Measurements from ENCODE around the gene HSD17B13.
"Not testable (repeated sequence)": the region's sequence is repeated elsewhere in the genome, so short reads cannot be mapped to it uniquely, and the experiment has no call there.

Gene HSD17B13, protein sequence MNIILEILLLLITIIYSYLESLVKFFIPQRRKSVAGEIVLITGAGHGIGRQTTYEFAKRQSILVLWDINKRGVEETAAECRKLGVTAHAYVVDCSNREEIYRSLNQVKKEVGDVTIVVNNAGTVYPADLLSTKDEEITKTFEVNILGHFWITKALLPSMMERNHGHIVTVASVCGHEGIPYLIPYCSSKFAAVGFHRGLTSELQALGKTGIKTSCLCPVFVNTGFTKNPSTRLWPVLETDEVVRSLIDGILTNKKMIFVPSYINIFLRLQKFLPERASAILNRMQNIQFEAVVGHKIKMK

DNA sequence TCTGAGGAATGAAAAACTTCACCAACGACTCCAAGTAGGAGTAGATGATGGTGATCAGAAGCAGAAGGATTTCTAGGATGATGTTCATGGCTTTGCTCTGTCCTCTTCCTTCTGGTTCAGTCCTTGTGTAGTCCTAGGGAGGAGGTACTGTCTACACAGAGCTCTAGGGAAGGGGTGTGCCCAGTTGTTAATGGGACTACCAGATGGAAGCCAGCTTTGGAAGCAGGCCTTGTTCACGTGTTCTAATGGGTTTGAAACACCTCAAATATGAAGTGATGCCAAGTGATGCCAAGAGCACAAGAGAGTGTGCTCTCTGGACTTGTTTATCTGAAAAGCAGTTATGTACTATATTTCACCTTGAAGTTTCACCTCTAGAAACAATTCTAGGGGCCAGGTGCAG, at the start of gene HSD17B13:
Gene HSD17B13, minus strand, starts transcription at position 129 of the 400 bp plus-strand sequence. Its CDS starts 41 bp downstream, at position 88.
- DNase-seq (ENCODE audit: low read depth, low spot score), result no peak

DNA sequence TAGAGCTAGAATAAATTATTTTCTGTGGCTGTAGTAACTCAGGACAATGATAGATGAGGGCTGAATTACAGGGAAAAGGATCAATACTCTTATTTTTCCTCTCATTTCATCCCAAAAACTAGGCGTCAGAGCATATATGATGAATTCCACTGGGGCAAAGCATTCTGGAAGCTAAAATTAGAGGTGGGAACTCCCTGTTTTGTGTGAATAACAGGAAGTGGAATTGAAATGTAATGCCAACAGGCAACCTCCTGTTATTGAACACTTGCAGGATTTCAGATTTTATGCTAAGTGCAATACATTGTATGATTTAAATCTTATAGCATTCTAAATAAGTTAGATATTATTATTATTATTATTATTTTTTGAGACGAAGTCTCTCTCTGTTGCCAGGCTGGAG, 47.4 kb upstream of the HSD17B13 start:
- no peak for DNase-seq (ENCODE audit: low read depth, low spot score)

GRCh38 chr4:87366521-87367162, 44.0 kb upstream of the HSD17B13 start:
- no peak for DNase-seq (ENCODE audit: low read depth, low spot score)

- DNase-seq (ENCODE audit: low read depth, low spot score), result no peak
These were observed 42.7 kb upstream of the HSD17B13 start for GRCh38 chr4:87365348-87365747.

DNA sequence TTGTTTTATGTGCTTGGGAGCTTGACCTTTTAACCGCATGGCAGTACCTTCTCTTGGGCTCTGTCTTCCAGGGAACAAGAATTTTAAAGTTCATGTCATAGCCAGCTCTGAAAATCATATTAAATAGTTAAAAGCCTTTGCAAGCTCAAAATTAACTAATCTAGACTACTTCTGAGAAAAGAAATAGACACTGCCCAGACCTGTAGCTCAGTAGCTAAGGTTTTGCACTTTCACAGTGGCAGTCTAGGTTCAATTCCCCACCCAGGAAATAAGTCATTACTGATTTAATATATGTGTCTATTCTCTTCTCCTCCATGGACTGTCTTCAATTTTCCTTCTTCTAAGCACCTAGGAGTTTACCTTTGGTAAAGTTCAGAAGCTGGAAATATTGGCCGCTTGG, 40.9 kb upstream of the HSD17B13 start:
- no peak for DNase-seq (ENCODE audit: low read depth, low spot score)

DNA sequence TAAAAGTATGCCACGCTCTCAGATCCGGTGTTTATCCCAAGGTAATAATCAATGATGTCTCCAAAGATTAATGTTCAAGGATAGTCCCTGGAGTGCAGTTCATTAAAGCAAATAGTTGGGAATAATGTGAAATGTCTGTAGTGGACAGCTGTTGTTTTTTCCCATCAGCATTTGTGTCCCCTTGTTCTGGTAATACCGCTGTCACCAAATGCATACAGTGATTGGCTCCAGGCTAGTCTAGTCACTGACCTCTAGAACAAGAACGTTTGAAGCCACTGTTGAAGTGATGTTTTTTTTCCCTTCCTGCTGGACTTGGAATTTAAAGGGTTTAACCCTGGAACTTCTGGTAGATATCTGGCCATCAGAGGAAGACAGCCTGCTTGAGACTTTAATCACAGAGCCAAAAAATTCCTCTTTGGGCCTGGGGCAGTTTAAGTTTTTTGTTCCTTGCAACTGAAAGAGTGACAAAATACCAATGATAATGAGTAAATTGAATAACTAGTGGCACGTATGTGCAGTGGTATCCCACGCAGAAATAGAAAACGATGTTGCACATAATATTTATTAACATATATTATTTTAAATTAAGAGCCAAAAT, 37.8 kb upstream of the HSD17B13 start:
- no peak for DNase-seq (ENCODE audit: low read depth, low spot score)

DNA sequence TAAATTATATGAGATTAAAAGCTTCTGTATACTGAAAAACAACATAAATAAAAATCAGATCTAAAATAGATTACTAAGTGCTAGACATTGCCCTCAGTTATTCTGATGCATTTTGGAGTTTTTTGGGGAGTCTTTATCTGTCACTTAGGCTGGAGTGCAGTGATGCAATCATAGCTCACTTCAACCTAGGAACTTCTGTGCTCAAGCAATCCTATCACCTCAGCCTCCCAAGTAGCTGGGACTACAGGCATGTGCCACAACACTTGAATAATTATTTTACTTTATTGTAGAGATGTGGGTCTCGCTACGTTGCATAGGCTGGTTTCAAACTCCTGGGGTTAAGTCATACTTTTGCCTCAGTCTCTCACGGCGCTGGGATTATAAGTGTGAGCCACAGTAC, 36.6 kb upstream of the HSD17B13 start:
- DNase-seq (ENCODE audit: low read depth, low spot score), result no peak

GRCh38 chr4:87356832-87357526, 34.3 kb upstream of the HSD17B13 start:
- DNase-seq (ENCODE audit: low read depth, low spot score), result no peak

GRCh38 chr4:87354168-87355102, 31.8 kb upstream of the HSD17B13 start:
- no peak for DNase-seq (ENCODE audit: low read depth, low spot score)

- DNase-seq (ENCODE audit: low read depth, low spot score), result no peak
These were observed 30.9 kb upstream of the HSD17B13 start for GRCh38 chr4:87353592-87353991.

DNA sequence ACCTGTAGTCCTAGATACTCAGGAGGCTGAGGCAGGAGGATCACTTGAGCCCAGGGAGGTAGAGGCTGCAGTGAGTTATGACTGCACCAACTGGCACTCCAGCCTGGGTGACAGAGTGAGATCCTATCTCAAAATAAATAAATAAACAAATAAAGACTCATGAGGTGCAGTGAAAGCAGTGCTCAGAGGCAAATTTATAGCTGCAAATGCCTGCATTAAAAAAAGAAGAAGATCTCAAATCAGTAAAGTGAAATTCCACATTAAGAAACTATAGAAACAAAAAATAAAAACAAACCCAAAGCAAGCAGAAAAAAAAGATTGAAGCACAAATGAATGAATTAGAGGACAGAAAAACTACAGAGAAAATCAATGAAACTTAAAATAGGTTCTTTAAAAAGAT, 22.5 kb upstream of the HSD17B13 start:
- no peak for DNase-seq (ENCODE audit: low read depth, low spot score)

DNA sequence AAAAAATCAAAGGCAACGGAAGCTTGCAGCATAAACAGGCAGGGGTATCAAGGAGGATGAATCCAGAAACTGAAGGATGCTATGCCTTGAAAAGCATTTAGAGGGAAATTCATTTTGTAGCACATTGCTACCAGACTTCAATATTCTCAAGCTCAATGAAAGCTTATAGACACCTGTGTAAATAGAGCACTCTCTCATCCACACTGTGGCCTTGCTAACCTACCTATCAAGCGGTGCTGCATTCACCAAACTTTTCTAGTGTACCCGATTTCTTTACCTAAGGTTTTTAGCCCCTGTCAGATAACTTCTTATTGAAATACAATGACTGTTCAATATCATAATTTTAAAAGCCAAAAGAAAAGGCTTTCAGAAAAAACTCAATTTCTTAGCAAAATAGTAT, 20.2 kb upstream of the HSD17B13 start:
- DNase-seq (ENCODE audit: low read depth, low spot score), result no peak

DNA sequence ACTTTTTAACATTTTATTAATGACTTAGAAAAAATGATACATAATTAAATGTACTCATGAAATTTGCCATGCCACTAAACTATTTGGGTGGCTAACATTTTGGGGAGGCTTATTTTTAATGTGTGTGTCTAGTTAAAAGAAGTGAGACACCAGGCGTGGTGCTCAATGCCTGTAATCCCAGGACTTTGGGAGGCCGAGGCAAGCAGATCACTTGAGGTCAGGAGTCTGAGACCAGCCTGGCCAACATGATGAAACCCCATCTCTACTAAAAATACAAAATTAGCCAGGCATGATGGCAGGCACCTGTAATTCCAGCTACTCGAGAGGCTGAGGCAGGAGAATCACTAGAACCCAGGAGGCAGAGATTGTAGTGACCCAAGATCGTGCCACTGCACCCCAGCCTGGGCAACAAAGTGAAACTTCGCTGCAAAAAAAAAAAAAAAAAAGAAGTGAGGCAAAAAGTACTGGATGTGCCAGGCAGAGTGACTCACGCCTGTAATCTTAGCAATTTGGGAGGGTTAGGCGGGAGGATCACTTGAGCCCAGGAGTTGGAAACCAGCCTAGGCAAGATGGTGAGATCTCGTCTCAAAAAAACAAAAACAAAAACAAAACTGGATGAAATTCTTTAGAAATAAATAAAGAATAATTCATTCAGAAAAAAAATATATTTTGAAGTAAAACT, 19.4 kb upstream of the HSD17B13 start:
- not testable (repeated sequence) for DNase-seq (ENCODE audit: low read depth, low spot score)

GRCh38 chr4:87339440-87339839, 16.8 kb upstream of the HSD17B13 start:
- no peak for DNase-seq (ENCODE audit: low read depth, low spot score)

GRCh38 chr4:87337361-87337760, 14.7 kb upstream of the HSD17B13 start:
- DNase-seq (ENCODE audit: low read depth, low spot score), result no peak

GRCh38 chr4:87333267-87333666, 10.6 kb upstream of the HSD17B13 start:
- DNase-seq (ENCODE audit: low read depth, low spot score), result no peak

DNA sequence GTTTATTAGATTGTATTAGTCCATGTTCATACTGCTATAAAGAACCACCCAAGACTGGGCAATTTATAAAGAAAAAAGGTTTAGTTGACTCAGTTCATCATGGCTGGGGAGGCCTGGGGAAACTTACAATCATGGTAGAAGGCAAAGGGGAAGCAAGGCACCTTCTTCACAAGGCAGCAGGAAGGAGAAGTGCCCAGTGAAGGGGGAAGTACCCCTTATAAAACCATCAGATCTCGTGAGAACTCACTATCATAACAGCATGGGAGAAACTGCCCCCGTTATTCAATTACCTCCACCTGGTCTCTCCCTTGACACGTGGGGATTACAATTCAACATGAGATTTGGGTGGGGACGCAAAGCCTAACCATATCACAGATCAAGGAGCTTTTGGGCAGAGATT, 8.1 kb upstream of the HSD17B13 start:
- no peak for DNase-seq (ENCODE audit: low read depth, low spot score)

- DNase-seq (ENCODE audit: low read depth, low spot score), result no peak
These were observed 4.5 kb upstream of the HSD17B13 start for GRCh38 chr4:87327136-87327535.

DNA sequence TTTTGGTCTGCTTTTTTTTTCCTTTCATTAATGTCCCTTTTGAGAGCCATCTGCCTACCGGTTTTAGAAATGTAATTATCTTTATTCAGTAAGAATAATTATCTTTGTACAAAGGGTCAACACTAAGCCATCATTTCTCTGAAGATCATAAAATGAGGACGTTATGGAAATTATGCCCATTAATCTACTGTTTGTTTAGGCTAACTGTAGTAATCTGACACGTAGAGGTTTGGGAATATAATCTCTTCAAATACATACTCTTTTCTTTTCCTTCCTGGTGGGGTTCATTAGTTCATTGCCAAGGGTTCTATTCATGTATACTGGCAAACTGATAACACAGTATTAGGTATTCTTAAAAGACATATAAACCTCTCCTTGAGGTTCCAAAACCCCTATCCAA, 3.8 kb upstream of the HSD17B13 start:
- no peak for DNase-seq (ENCODE audit: low read depth, low spot score)

DNA sequence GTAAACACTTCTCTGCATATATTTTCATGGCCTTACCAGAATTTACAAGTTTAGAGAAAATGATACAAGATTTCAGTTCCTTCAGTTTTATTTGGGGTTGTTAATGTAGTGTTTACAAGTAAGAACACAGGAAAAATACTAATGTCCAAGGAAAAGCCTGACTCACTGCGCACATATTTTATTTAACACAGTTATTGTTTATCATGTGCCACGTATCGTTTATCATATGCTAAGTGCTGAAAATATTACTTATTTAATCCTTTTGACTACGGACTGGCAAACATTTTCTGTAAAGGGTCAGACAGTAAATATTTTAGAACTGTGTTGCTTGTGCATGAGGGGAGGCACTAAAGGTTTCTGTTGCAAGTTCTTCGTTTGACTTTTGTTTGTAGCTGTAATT, 794 bp downstream of the HSD17B13 start:
- no peak for DNase-seq (ENCODE audit: low read depth, low spot score)

GRCh38 chr4:87317527-87317926, 5.2 kb downstream of the HSD17B13 start:
- no peak for DNase-seq (ENCODE audit: low read depth, low spot score)
